Measurements from ENCODE around the gene MYO3B.
"Not testable (repeated sequence)": the region's sequence is repeated elsewhere in the genome, so short reads cannot be mapped to it uniquely, and the experiment has no call there.

Gene MYO3B

DNA sequence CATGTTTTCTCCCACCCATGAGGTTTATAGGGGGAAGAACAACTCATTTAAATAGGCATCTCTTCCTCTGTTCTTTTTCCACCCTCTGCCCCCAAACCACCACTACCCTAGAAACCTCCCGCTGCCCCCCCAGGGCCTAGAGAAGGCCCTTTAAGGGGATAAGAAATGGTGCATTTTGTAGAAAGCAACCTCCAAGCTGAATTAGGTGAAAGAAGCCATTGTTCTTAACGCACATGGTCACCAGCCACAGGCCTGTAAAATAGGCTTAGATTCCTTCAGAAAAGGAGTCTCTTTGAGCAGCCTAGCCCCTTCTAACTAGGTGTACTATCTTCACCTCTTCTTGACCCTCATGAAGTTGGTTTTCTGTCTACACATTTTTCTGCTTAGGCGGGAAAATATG is 418.6 kb downstream of the MYO3B start:
- H3K9me3 ChIP-seq (ENCODE audit: severe bottlenecking), result no peaks in the 10 kb centered on the region
- no peaks in the 10 kb centered on the region for H3K27me3 ChIP-seq (ENCODE audit: insufficient read depth, low read depth, severe bottlenecking)
- TF ChIP-seq, protein P1, sequence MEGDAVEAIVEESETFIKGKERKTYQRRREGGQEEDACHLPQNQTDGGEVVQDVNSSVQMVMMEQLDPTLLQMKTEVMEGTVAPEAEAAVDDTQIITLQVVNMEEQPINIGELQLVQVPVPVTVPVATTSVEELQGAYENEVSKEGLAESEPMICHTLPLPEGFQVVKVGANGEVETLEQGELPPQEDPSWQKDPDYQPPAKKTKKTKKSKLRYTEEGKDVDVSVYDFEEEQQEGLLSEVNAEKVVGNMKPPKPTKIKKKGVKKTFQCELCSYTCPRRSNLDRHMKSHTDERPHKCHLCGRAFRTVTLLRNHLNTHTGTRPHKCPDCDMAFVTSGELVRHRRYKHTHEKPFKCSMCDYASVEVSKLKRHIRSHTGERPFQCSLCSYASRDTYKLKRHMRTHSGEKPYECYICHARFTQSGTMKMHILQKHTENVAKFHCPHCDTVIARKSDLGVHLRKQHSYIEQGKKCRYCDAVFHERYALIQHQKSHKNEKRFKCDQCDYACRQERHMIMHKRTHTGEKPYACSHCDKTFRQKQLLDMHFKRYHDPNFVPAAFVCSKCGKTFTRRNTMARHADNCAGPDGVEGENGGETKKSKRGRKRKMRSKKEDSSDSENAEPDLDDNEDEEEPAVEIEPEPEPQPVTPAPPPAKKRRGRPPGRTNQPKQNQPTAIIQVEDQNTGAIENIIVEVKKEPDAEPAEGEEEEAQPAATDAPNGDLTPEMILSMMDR (IDR thresholded peaks at IDR 0.05; ENCODE audit: low read depth, low read length), result no peak
- no peaks in the 10 kb centered on the region for H3K36me3 ChIP-seq
- no peak overlapping the region for H3K27ac ChIP-seq
- no peak overlapping the region for H3K4me3 ChIP-seq (ENCODE audit: low read depth, low read length)
- no peak for DNase-seq

DNA sequence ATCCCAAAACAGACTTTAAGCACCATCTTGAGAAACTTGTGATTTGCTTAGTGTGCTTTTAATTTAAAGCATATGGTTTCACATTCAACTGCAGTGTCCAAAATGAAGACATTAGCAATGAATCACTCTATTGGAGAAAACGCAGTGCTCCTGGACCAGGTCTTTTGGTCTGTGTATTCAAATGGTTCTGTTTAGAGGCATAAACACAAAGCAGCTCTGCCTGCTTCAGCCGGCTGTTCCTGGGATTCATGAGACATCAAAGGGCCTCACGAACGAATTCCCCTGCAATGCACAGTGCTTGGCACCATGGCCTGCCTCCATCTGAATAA is 420.1 kb downstream of the MYO3B start:
- H3K4me3 ChIP-seq (ENCODE audit: low read depth, low read length), result no peak overlapping the region
- TF ChIP-seq, protein P1 (IDR thresholded peaks at IDR 0.05; ENCODE audit: low read depth, low read length), result no peak
- H3K9me3 ChIP-seq (ENCODE audit: severe bottlenecking), result no peaks in the 10 kb centered on the region
- H3K27me3 ChIP-seq (ENCODE audit: insufficient read depth, low read depth, severe bottlenecking), result no peaks in the 10 kb centered on the region
- DNase-seq, result no peak
- no peaks in the 10 kb centered on the region for H3K36me3 ChIP-seq
- no peak overlapping the region for H3K27ac ChIP-seq

DNA sequence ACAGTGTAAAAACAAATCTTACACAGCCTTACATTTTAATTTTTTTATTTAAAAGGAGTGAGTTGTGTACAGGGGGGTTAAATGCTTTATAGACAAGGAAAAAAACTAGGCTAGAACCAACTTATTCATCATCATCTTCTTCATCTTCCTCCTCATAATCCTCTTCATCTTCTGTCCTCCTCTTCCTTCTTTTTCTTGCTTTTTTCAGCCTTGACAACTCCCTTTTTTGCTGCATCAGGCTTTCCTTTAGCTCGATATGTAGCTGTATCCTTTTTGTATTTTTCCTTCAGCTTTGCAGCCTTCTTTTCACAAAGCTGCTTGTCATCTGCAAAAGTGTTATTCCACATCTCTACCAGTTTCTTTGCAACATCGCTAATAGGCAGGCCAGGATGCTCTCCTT is 423.5 kb downstream of the MYO3B start:
- TF ChIP-seq, protein P1 (IDR thresholded peaks at IDR 0.05; ENCODE audit: low read depth, low read length), result no peak

DNA sequence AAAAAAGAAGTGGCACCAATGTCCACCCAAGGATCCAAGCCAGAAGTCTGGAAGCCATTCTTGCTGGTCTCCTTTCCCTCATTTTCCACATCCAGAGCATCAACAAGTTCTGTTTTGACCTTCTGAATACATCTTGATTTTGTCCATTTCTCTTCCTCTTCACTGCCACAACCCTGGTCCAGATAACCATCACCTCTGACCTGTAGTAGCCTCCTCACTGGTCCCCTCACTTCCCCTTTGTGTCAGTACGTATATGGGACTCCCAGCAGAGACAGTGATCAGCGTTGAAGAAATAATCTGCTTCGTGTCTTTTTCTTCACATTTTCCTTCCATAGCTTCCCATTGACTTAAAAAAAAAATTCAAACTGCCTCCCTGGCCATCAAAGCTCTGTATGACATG is 427.9 kb downstream of the MYO3B start:
- Histone ChIP-seq H3K9me3 (ENCODE audit: severe bottlenecking) (no peaks in the 10 kb centered on the region), H3K27me3 (ENCODE audit: insufficient read depth, low read depth, severe bottlenecking) (no peaks in the 10 kb centered on the region), H3K4me3 (ENCODE audit: low read depth, low read length) (no peak overlapping the region), H3K27ac (no peak overlapping the region), H3K36me3 (no peaks in the 10 kb centered on the region)
- no peak for DNase-seq
- TF ChIP-seq, protein P1 (IDR thresholded peaks at IDR 0.05; ENCODE audit: low read depth, low read length), result no peak

More for the DNA sequence above, 423.5 kb downstream of the MYO3B start:
- DNase-seq, result no peak
- H3K27me3 ChIP-seq (ENCODE audit: insufficient read depth, low read depth, severe bottlenecking), result no peaks in the 10 kb centered on the region
- no peaks in the 10 kb centered on the region for H3K36me3 ChIP-seq
- no peak overlapping the region for H3K4me3 ChIP-seq (ENCODE audit: low read depth, low read length)
- no peak overlapping the region for H3K27ac ChIP-seq
- H3K9me3 ChIP-seq (ENCODE audit: severe bottlenecking), result no peaks in the 10 kb centered on the region

DNA sequence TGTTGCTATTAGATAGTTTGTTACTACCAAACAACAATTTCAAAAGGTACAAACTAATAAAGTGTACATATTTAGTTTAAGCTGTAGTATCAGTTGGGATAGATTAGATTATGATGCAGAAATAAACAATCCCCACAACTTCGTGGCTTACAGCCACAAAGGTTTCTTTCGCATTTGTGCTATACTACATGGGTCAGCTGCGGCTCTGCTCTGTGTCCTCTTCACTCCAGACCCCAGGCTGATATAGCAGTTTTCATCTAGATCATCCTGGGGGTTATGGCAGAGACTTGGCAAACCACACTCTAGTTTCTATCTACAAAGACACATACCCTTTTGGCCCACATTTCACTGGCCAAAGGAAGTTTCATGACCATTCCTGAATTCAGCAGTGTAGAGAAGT is 429.2 kb downstream of the MYO3B start:
- Histone ChIP-seq H3K9me3 (ENCODE audit: severe bottlenecking) (no peaks in the 10 kb centered on the region), H3K27ac (no peak overlapping the region), H3K4me3 (ENCODE audit: low read depth, low read length) (no peak overlapping the region), H3K36me3 (no peaks in the 10 kb centered on the region), H3K27me3 (ENCODE audit: insufficient read depth, low read depth, severe bottlenecking) (no peaks in the 10 kb centered on the region)
- DNase-seq, result no peak
- TF ChIP-seq, protein P1 (IDR thresholded peaks at IDR 0.05; ENCODE audit: low read depth, low read length), result no peak

DNA sequence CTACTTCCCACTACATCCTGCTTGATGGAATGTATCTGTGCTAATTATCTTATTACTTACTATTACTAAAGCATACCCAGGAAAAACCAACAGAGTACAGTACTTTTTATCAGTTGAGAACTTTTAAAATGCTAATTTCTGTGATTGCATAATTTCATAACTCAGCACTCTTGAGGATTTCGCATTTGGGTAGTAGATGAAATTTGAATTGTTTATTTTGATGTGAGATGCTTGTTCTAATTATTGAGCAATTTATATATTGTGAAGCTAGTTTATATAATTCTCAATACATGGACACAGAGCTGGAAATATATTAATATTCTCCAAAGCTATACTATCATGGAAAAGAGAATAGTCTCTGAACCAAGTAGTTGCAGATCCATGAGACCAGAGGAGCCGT is 432.7 kb downstream of the MYO3B start:
- Histone ChIP-seq H3K4me3 (ENCODE audit: low read depth, low read length) (no peak overlapping the region), H3K9me3 (ENCODE audit: severe bottlenecking) (no peaks in the 10 kb centered on the region), H3K36me3 (no peaks in the 10 kb centered on the region), H3K27me3 (ENCODE audit: insufficient read depth, low read depth, severe bottlenecking) (no peaks in the 10 kb centered on the region), H3K27ac (no peak overlapping the region)
- TF ChIP-seq, protein P1 (IDR thresholded peaks at IDR 0.05; ENCODE audit: low read depth, low read length), result no peak
- no peak for DNase-seq

DNA sequence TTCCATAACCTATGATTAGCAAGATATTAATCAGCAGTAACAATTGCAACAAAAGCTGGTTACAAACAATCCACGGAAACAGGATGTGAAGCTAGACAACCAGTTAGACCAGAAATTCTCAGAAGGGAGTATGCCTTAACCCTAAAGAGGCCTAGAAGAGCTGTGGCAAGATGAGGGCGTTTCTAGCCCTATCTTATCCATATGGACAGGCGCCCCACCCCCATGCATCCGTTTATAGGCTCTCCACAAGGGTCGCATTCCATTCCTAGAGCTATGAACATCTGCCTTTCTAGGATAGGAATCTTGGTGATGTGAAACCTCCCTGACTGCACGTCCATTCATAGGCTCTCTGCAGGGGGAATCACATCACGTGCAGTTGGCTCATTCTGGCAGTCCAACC is 441.0 kb downstream of the MYO3B start:
- DNase-seq; H3K27me3 ChIP-seq (ENCODE audit: insufficient read depth, low read depth, severe bottlenecking); H3K36me3 ChIP-seq; H3K27ac ChIP-seq; H3K9me3 ChIP-seq (ENCODE audit: severe bottlenecking); H3K4me3 ChIP-seq (ENCODE audit: low read depth, low read length): not testable (repeated sequence)

DNA sequence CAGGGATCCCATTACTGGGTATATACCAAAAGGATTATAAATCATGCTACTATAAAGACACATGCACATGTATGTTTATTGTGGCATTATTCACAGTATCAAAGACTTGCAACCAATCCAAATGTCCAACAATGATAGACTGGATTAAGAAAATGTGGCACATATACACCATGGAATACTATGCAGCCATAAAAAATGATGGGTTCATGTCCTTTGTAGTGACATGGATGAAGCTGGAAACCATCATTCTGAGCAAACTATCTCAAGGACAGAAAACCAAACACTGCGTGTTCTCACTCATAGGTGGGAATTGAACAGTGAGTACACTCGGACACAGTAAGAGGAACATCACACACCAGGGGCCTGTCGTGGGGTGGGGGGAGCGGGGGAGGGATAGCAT is 457.1 kb downstream of the MYO3B start:
- DNase-seq; H3K9me3 ChIP-seq (ENCODE audit: severe bottlenecking): not testable (repeated sequence)

More for the DNA sequence above, 457.1 kb downstream of the MYO3B start:
- H3K4me3 ChIP-seq (ENCODE audit: low read depth, low read length); H3K27ac ChIP-seq; H3K27me3 ChIP-seq (ENCODE audit: insufficient read depth, low read depth, severe bottlenecking); H3K36me3 ChIP-seq: not testable (repeated sequence)
